Medulla oblongata (tissue), 1 donor: ENCODE data around the gene RNF31.
A peak's percentile ranks its signal among the peaks of the same experiment; 100 is the strongest.

Experiments
- DNase-seq: peaks from one replicate; pipeline ENCODE4 v3.0.0-alpha.2; 2015; ENCODE audit errors: extremely low spot score

RNF31 gene

DNA sequence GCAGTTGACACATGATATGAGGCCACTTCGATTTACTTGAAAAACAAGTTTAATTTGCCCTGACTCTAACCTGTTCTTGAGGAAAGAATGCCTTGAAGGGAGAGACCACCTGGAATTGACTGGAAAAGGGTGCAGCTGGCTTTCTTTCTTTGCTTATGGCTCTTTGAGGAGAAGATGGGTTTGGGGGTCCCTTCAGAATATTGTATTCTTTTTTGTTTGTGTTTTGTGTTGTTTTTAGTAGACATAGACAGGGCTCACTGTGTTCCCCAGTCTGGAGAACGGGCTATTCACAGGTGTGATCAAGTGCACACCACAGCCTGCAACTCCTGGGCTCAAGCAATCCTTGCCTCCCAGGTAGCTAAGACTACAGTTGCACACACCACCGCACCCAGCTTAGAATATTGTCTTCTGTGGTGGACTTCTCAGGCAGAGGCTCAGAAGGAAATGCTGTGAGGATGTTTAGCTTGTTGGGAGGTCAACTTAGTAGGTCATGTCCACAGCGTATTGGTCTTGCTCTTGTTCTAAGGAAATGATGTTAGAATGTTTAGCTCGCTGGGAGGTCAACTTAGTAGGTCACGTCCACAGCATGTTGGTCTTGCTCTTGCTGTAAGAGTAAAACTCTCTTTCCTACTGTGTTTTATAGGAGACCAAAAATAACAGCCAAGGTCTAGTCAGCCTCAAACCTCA, 31.0 kb upstream of the RNF31 start:
- DNase-seq, result no peak

DNA sequence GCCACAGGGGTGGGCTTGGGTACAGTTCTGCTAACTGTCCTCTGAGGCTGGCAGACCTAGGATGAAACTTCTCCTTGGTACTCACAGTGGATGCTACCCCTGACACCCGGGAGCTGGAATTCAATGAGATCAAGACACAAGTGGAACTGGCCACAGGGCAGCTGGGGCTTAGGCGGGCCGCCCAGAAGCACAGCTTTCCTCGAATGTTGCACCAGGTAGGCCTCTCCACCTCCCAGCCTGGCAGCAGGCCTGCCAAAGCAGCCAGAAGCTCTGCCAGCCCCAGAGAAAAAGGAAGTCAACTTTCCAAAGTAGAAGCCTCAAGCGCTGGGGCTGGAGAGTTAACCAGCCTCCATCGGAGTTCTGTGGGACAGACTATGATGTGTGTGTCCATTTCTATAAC, 30.1 kb upstream of the RNF31 start:
- DNase-seq, result no peak

DNA sequence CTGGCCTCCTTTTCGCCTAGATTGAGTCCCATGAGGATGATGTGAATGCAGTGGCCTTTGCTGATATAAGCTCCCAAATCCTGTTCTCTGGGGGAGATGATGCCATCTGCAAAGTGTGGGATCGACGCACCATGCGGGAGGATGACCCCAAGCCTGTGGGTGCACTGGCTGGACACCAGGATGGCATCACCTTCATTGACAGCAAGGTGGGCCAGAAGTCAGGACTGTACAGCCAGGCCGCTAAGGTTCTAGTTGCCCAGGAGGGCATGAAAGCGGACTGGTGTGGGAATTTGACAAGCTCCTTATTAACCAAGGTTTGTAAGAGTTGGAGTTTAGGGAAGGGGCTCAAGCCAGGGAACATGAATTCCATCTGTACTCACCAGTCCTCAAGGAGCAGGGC, 27.6 kb upstream of the RNF31 start:
- no peak for DNase-seq

DNA sequence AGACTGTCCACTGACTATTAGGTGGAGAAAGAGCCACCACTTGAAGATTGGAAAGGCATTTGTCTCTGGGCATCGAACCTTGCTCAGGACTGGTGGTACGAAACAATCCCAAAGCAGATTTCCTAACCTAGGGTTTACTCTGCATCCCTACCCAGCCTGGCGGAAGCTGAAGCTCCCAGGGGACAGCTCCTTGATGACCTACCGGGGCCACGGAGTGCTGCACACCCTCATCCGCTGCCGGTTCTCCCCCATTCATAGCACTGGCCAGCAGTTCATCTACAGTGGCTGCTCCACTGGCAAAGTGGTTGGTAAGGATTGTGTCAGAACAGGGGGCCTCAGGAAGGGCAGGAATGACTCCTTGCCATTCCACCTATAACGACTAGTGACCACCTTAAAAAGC, 26.1 kb upstream of the RNF31 start:
- no peak for DNase-seq

DNA sequence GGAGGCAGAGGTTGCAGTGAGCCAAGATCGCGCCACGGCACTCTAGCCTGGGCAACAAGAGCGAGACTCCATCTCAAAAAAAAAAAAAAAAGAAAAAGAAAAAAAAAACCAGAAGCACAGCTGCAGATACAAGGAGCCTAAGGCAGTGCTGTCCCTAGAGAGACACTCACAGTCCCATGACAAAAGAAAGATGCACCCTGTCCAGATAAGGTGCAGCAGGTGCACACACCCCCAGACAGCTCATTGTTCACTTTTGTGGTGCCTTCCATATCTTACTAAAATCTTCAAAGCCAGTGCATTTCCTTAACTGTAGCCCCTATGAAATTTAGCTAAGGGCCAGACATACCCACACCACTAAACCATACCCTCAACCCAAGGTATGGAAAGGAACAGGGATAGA, 24.9 kb upstream of the RNF31 start:
- DNase-seq, result no peak

DNA sequence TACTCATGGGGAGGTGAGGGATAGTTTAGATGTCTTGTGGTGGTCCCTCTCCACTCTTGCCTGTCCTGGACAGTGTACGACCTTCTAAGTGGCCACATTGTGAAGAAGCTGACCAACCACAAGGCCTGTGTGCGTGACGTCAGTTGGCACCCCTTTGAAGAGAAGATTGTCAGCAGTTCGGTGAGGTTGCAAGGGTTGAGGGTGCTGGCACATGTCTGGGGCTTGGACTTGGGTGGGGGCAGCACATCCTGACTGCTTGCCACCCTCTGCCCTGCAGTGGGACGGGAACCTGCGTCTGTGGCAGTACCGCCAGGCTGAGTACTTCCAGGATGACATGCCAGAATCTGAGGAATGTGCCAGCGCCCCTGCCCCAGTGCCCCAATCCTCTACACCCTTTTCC, 24.4 kb upstream of the RNF31 start:
- no peak for DNase-seq

DNA sequence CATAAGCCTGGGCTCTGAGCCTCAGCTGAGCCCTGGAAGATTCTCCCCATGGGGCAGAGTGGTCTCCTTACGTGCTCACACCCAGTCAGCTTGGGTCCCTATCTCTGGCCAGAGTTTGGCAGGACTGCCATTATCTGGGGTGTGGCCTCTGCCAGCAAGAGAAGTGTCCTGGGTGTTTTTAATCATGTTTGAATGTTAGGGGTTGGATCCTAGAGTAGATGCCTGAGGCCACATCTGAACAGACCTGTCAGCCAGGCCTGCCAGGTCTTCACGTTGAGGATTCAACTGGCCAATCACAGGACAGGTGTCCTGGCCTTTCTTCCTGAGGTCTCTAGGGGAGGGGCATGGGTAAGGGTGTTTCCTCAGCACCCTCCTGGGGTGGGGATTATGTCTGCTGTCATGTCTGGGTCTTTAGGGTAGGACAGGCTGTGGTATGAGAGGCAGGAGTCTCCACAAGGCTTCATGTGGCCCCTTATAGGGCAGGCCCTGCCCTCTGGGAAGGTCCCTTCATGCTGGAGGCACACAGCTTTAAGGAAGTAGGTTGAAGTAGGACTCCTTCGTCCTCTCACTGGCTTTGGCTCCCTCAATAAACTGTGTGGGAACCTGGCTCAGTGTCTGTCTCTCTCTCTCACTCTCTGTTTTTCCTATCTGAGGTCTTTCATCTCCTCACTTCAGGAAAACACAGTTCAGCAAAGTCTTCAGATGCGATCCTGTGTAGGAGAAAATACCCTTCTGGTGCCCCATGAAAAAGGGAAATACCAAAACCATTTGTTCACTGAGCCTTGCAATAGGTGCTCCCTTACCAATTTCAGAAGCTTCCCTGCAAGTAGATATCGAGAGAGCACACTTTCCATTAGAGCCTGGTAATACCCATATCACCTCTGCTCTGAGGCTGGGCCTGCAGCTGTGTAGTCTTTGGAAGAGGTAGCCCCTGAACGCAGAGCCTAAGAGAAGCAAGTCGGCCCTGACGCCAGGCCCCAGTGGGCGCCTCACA, 23.6 kb upstream of the RNF31 start:
- DNase-seq, result no peak

DNA sequence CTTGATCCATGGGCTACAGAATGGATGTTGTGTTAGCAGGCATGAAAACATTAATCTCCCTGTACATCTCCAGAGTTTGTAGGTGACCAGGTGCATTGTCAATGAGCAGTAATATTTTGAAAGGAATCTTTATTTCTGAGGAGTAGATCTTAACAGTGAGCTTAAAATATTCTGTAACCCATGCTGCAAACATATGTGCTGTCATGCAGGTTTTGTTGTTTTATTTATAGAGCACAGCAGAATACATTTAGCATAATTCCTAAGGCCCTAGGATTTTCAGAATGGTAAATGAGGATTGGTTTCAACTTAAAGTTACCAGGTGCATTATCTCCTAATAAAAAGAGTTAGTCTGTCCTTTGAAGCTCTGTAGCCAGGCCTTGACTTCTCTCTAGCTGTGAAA, 20.4 kb upstream of the RNF31 start:
- no peak for DNase-seq

DNA sequence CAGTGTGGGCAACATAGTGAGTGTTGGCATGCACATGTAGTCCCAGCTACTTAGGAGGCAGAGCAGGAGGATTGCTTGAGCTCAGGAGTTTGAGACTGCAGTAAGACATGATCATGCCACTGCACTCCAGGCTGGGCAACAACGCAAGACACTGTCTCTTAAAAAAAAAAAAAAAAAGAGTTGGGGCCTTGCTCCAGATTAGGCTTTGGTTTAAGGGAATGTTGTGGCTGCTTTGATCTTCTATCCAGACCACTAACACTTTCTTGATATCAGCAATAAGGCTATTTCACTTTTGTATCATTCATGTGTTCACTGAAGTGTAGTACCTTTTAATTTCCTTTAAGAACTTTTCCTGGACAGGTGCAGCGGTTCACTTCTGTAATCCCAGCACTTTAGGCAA, 19.6 kb upstream of the RNF31 start:
- no peak for DNase-seq

DNA sequence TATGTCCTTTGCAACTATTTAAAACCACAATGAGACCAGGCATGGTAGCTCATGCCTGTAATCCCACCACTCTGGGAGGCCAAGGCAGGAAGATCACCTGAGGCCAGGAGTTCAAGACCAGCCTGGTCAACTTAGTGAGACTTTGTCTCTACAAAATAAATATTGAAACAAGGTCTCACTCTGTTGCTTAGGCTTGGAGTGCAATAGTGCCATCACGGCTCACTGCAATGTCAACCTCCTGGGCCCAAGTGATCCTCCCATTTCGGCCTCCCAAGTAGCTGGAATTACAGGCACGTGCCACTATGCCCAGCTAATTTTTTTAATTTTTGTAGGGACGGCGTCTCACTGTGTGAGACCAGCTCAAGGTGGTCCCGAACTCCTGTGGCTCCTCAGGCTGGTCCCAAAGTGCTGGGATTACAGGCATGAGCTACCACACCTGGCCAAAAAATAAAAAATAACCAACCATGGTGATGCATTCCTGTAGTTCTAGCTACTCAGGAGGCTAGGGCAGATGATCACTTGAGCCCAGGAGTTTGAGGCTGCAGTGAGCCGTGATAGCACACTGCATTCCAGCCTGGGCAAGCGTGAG, 17.8 kb upstream of the RNF31 start:
- DNase-seq, result no peak

DNA sequence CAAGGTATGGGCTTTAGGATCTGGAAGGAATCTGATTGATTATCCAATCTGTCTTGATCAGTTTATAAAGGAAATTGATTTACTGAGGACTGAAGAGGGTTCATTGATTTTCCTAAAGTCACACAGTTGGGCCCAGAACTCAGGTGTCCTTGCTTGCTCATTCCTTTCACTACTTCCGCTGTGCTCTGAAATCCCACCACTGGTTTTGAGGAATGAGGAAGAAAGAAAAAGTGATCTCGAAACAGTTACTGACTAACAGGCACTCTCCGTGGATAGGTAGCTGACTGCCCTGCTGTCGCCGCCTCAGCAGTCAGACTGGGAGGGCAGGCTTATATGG, 16.9 kb upstream of the RNF31 start, which contains the start of gene FITM1:
Gene FITM1, plus strand, starts transcription at position 280 of the 337 bp plus-strand sequence. CDS start 905 bp downstream, outside the sequence.
- no peak for DNase-seq

DNA sequence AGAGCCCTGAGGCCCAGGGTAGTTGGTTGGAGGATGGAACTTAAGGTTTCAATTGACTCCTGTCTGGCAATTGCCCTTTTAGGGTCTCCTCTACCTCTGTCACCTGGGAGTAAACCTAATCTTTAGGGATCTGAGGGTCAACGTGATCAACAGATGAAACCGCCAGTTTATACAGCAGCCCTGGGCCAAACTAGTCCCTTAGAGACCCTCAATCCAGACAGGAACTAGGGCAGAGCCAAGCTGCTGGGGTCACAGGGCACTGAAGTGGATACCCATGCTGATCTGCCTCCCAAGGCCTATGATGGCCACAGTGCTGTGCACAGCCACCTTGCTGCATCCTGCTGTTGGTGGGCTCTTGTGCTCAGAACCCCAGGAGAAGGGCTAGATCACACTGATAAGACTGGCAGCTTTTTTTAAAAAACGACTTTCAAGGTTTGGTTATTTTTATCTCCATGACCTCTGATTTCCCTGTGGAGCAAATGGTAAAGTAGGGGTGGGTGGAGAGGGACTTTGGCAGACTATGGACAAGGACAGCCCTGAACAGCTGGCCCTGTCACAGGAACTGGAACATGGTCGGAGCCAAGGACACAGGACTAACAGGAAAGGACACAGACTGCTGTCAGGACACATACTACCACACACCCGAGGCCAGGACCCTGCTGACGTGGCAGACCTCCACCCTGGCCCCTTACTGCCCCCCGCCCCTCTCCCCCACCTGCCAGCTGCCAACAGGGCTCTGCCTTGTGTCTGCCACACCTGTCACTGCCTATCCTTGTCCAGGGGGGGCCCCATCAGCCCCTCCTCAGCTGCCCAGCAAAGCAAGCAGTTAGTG, 16.4 kb upstream of the RNF31 start:
- DNase-seq, result no peak

DNA sequence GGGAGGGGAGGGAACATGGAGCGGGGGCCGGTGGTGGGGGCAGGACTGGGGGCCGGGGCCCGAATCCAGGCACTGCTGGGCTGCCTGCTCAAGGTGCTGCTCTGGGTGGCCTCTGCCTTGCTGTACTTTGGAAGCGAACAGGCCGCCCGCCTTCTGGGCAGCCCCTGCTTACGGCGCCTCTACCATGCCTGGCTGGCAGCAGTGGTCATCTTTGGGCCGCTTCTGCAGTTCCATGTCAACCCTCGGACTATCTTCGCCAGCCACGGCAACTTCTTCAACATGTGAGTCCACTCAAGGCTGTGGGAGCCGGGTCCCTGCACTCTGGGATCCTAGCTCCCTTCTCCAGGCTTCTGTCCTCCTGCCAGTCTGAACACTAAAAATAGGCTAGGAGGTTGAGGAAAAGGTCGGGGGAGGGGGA, 15.7 kb upstream of the RNF31 start:
- no peak for DNase-seq

DNA sequence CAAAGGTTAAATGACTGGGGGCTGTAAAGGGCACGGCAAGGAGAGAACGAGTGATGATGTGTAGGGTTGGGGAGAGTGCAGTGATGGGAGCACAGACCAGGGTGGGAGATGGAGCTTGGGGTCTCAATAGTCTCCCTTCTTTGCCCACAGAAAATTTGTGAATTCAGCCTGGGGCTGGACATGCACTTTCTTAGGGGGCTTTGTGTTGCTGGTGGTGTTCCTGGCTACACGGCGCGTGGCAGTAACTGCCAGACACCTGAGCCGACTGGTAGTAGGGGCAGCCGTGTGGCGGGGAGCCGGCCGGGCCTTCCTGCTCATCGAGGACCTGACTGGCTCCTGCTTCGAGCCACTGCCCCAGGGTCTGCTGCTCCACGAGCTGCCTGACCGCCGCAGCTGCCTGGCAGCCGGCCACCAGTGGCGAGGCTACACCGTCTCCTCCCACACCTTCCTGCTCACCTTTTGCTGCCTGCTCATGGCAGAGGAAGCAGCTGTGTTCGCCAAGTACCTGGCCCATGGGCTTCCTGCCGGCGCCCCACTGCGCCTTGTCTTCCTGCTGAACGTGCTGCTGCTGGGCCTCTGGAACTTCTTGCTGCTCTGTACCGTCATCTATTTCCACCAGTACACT, 15.1 kb upstream of the RNF31 start:
- no peak for DNase-seq

DNA sequence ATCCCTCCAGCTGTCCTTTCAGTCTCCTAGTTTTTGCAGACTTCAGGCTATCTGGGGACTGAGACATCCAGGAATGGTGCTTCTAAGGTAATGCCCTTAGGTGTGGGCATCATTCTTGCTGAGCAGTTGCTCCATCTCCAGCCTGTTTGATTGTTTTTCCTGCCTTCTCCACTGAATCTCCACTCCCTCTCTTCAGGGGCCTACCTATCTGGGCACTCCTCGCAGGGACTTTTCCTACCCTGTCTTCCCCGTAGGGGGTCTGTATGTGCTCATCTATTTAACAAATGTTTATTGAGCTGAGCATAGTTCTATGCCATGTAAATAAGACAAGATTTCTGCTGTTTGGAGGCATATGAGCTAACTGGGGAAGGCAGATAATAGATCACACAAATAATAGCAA, 14.3 kb upstream of the RNF31 start:
- DNase-seq, result no peak

DNA sequence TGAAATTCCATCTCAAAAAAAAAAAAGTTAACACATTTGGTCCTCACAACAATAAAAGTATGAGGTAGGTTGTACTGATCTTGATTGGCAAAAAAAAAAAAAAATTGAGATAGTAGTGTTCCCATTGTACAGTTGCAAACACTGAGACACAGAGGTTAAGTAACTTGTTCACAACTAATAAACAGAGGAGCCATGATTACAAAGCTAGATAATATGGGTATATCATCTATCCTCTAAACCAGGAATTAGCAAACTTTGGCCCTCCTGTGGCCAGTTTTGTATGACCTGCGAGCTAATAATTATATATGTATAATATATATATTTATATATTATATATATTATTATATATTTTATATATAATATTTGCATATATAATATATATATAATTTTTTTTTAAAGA, 13.6 kb upstream of the RNF31 start:
- no peak for DNase-seq

DNA sequence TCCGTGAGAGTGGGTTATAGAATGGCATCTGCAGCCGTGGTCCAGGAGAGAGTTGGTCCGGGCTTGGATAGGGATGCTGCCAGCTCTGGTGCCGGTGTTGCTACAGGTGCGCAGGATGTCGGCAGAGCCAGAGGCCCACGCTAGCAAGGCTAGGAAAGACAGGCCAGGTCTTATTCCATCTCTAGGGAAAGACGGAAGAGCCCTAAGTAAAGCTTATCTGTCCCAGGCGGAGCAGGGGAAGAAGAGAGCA, 11.8 kb upstream of the RNF31 start:
- DNase-seq, result no peak

DNA sequence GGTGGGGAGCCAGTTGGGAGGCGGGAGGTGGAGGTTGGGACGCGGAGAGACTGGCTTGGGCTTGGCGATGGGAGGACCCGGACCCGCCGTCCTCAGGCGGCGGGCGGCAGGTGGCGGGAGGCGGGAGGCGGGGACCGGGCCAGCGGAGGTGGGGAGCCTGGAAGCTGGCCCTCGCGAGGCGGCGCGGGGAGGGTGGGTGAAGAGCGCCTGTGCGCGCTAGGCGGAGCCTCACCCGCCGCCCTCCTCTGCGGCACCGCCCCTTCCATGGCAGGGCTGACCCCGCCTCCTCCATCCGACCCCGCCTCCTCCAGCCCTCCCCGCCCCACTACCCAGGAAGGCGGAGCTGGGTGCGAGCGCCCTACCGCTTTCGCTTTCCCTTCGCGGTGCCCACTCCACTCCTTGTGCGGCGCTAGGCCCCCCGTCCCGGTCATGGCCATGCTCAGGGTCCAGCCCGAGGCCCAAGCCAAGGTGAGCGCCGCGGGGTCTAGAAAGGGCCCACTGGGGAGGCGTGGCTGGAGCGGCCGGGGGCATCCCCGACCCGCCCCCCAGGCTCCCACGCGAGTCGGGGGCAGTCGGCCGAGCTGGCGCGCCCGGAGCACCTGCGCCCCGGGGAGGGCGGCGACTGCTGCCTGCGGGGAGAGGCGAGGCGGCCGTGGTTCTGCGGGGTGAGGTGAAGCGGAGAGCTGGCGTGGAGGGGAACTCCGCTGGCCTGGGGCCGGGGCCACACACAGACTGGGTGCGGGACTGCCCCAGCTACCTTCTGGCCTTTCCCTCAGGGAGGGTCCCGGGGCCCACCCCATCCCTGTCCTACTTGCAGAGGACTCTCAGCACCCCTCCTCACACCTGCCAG, 11.2 kb upstream of the RNF31 start, which contains the start of gene PSME1:
Gene PSME1, plus strand, starts transcription at position 361 of the 850 bp plus-strand sequence. Its CDS starts 69 bp downstream, at position 430.
- peak; percentile 95 for DNase-seq

DNA sequence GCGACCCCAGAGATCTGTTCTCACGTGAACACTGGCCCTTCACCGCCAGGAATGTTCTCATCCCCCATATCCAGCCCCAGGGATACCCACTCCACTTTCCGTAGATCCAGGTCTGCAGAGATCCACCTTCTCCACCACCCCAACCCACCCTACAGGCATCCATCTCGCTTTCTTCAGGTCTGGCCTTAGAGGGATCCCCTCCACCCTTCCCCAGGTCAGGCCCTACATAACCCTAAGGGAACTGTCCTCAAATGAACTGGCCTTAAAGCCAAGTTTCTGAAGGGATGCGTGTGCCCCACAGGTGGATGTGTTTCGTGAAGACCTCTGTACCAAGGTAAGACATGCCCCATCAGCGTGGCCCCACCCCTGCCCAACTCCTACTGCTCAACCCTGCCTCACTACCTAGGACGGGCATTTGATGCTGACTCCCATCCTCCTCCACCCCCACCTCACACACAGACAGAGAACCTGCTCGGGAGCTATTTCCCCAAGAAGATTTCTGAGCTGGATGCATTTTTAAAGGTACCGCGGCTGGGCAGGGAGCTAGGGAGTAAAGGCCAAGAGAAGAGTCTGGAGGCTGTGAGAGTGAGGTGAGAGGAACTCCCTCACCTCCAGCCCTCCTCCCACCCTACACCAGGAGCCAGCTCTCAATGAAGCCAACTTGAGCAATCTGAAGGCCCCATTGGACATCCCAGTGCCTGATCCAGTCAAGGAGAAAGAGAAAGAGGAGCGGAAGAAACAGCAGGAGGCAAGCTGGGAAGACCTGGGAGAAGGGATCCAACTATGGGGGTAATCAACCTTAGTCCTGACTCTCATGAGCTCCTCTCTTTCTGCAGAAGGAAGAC, 10.4 kb upstream of the RNF31 start:
- no peak for DNase-seq
